Globus pallidus (tissue), 1 donor: ENCODE measurements around the gene POLR1H.

Experiments
- DNase-seq: peaks from one replicate; pipeline ENCODE4 v3.0.0-alpha.2; 2015; ENCODE audit warnings: low spot score

Gene POLR1H

GRCh38 chr6:30096829-30097228 is 35.8 kb downstream of the POLR1H start:
- DNase-seq = no peak

- DNase-seq = no peak
Observed at GRCh38 chr6:30097902-30098768, 37.1 kb downstream of the POLR1H start.

GRCh38 chr6:30100154-30100553 is 39.1 kb downstream of the POLR1H start:
- no peak for DNase-seq

GRCh38 chr6:30100585-30101443 is 39.7 kb downstream of the POLR1H start:
- no peak for DNase-seq

- DNase-seq = peak; percentile 88
Observed at GRCh38 chr6:30101444-30102413, 40.7 kb downstream of the POLR1H start.

GRCh38 chr6:30102414-30102969 is 41.4 kb downstream of the POLR1H start:
- no peak for DNase-seq

- DNase-seq = peak; percentile 88
Observed at GRCh38 chr6:30102970-30103871, 42.2 kb downstream of the POLR1H start.

GRCh38 chr6:30103872-30104179 is 42.8 kb downstream of the POLR1H start:
- DNase-seq = no peak

GRCh38 chr6:30104661-30105060 is 43.6 kb downstream of the POLR1H start:
- DNase-seq = no peak

- DNase-seq = no peak
Observed at GRCh38 chr6:30111266-30111856, 50.3 kb downstream of the POLR1H start.

GRCh38 chr6:30112402-30112994 is 51.4 kb downstream of the POLR1H start:
- DNase-seq = no peak

GRCh38 chr6:30113003-30113759 is 52.1 kb downstream of the POLR1H start, which contains the start of gene TRIM31:
Gene TRIM31, minus strand, starts transcription at chr6:30113090. Its CDS starts 285 bp downstream, at chr6:30112805.
- DNase-seq = no peak

GRCh38 chr6:30113841-30114240 is 52.8 kb downstream of the POLR1H start:
- no peak for DNase-seq
